ENCODE measurements around the gene CORIN.

DNA sequence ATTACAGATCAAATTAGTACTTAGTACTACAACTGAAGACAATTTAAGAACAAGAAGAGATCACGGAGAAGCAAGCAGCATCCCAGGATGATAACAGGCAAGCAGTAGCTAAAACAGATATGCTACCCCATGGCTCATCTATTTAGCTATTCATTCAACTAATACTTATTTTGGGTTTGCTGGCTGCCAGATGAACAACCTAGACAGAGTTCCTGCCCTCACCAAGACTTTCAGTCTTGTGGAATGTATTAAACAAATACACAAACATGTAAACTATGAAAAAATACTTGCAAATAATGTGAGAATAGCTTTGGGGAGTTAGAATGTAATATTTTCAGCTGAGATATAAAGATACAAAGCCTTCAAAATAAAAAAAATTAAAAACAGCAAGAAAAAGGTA, 2.4 kb upstream of the CORIN start:
- TF ChIP-seq POLR2A (IDR thresholded peaks at IDR 0.05), result no peak
- no peak for TF ChIP-seq POLR2AphosphoS5 (IDR thresholded peaks at IDR 0.05)
- TF ChIP-seq, protein P1, sequence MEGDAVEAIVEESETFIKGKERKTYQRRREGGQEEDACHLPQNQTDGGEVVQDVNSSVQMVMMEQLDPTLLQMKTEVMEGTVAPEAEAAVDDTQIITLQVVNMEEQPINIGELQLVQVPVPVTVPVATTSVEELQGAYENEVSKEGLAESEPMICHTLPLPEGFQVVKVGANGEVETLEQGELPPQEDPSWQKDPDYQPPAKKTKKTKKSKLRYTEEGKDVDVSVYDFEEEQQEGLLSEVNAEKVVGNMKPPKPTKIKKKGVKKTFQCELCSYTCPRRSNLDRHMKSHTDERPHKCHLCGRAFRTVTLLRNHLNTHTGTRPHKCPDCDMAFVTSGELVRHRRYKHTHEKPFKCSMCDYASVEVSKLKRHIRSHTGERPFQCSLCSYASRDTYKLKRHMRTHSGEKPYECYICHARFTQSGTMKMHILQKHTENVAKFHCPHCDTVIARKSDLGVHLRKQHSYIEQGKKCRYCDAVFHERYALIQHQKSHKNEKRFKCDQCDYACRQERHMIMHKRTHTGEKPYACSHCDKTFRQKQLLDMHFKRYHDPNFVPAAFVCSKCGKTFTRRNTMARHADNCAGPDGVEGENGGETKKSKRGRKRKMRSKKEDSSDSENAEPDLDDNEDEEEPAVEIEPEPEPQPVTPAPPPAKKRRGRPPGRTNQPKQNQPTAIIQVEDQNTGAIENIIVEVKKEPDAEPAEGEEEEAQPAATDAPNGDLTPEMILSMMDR (IDR thresholded peaks at IDR 0.05), result no peak

Measured in breast epithelium (tissue), 3 donors.